Cardiac fibroblast (primary cell): ENCODE data around the gene RHCG.

Source experiments
- DNase-seq, 2 donors: peaks; one replicate each; pipeline versions ENCODE4 v3.0.0 to v3.0.0-alpha.2; 2010; ENCODE audit warnings: low read depth in 2 of 2
- H3K4me3 ChIP-seq, 2 donors: replicated peaks in 1 of 2; 1 replicate in 1 of 2; 2 replicates in 1 of 2; pipeline ENCODE4 v1.5.1; 2011; ENCODE audit warnings: low read depth in 2 of 2, low read length in 2 of 2, mild to moderate bottlenecking in 2 of 2, moderate library complexity in 1 of 2
- TF ChIP-seq, protein P1 (sequence below): IDR thresholded peaks from one replicate; pipeline ENCODE4 v1.5.1; 2011; ENCODE audit warnings: low read depth, mild to moderate bottlenecking, low read length, inconsistent platforms

Gene RHCG

DNA sequence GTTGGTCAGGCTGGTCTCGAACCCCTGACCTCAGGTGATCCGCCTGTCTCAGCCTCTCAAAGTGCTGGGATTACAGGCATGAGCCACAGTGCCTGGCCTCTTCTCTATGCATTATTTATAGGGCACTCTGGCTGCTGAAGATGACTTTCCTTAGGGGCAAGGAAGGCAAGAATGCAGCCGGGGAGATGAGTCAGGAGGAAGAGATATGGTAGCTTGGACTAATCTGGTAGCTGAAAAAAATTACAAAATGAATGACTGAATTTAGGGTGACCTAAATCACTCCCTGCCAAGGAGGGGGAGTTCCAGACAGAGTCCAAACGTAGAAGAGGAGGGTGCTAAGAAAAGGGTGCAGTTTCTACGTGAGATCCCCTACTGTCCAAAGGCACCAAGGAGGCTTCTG is 14.2 kb downstream of the RHCG start:
- no peak overlapping the region for H3K4me3 ChIP-seq
- DNase-seq = peak in 1 of 2 donors; percentile 12
- TF ChIP-seq, protein P1, sequence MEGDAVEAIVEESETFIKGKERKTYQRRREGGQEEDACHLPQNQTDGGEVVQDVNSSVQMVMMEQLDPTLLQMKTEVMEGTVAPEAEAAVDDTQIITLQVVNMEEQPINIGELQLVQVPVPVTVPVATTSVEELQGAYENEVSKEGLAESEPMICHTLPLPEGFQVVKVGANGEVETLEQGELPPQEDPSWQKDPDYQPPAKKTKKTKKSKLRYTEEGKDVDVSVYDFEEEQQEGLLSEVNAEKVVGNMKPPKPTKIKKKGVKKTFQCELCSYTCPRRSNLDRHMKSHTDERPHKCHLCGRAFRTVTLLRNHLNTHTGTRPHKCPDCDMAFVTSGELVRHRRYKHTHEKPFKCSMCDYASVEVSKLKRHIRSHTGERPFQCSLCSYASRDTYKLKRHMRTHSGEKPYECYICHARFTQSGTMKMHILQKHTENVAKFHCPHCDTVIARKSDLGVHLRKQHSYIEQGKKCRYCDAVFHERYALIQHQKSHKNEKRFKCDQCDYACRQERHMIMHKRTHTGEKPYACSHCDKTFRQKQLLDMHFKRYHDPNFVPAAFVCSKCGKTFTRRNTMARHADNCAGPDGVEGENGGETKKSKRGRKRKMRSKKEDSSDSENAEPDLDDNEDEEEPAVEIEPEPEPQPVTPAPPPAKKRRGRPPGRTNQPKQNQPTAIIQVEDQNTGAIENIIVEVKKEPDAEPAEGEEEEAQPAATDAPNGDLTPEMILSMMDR = no peak

DNA sequence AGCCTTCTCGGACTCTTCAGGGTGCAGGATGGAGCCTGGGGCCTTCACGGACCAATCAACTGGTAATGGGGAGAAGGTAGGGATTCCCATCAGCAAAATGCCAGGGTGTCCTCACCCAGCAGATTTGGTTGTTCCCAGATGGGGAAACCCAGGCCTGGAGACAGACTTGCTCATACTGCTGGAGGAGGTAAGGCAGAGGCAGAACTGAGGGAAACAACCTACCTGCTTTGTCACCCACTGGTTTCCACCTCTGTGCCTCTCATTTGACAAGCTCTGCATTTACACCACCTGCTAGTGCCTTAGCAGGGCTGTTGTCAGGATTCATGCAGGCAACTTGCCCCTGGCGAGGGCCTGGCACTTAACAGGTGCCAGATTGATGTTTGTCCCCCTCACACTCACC is 15.9 kb downstream of the RHCG start:
- H3K4me3 ChIP-seq = no peak overlapping the region
- TF ChIP-seq, protein P1 = no peak
- DNase-seq = no peak

DNA sequence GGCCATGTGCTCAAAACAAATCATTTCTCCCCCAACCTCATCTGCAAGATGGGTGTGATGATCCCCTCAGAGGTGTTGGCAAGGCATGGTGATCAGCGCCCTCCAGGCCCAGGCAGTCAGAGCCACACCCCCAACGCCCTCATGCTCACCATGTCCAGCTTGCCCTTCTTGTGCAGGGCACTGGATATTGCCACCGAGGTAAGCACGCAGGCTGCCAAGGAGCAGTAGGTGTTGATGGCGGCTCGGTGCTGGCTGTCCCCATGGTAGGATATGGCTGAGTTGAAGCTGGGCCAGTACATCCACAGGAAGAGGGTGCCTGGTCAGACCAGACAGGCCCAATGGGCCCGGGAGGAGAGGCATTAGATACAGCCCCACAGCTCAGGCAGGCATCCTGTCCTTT is 17.2 kb downstream of the RHCG start:
- TF ChIP-seq, protein P1 = no peak
- DNase-seq = no peak
- H3K4me3 ChIP-seq = no peak overlapping the region

DNA sequence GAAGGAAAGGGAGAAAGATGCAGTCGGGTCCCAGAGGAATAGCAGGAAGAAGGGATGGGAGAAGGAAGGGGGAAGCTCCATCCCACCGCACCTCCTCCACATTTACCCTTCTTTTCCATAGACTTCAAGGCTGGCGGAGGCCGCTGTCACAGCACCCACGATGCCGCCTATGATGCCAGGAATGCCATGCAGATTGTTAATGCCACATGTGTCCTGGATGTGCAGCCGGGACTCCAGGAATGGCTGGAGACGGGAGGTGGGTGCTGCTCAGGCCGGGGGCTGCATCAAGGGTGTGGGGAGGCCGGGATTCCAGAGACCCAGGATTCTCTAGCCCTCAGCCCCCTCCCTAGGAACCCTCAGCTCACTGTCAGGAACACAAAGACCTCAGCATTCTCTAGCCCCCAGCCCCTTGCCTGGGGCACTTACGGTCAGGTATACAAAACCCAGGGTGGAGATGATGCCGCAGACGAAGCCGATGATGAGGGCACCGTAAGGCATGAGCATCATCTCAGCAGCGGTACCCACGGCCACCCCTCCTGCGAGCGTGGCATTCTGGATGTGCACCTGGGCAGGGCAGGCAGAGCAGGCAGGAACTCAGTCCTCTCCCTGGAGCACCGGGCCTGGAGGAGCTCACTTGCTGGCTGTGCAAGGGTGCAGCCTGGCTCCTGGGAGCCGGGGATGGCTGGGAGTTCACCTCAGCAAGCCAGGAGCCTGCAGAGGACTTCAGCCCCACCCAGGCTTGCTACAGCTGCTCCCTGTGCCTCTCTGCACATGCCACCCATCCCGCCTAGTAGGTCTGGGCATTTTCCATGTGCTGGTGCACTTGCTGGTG is 18.8 kb downstream of the RHCG start:
- TF ChIP-seq, protein P1 = no peak

DNA sequence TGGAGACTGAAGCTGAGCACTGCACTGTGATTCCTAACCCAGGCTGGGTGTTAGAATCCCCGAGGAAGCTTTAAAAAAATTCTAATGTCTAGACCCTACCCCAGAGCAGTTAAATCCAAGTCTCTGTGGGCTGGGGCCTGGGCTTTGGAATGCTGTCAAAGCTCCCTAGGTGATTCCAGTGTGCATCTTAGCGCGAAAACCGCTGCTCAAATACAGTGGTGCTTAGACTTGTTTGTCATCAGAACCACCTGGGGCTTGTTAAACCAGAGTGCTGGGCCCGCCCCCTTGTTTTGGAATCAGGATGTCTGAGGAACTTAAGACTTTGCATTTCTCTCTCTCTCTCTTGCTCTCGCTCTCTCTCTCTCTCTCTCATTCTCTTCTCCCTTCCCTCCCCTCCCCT is 20.7 kb downstream of the RHCG start:
- TF ChIP-seq, protein P1 = no peak
- no peak overlapping the region for H3K4me3 ChIP-seq
- DNase-seq = no peak

More for the DNA sequence above, 18.8 kb downstream of the RHCG start:
- H3K4me3 ChIP-seq = no peak overlapping the region
- no peak for DNase-seq

DNA sequence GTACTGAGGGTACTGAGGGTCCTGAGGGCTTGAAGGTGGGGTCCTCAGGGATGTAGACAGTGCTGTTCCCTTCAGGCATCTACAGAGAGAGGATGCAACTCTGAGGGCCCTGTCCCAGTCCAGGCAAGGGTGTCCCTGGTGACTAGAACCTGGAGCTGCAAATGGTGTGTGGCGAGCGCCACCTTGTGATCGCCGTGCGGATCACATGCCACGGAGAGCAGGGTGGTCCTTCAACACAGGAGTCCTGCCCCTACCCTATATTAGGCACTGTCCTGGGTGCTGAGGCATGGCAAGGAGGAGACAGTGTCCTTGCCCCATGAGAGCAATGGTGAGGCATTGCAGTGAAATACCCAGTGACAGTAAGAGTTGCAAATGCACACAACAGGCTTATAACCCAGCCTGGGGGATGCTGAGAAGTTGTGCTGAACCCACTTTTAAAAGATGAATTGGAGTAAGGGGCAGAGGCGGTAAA is 23.6 kb downstream of the RHCG start:
- DNase-seq = peak; percentile 64 to 70
- H3K4me3 ChIP-seq = no peak overlapping the region
- TF ChIP-seq, protein P1 = peak; percentile 86
